Measurements from ENCODE around the gene GET4.
"Not testable (repeated sequence)": the region's sequence is repeated elsewhere in the genome, so short reads cannot be mapped to it uniquely, and the experiment has no call there.

GRCh38 chr7:846958-847650, 29.2 kb upstream of the GET4 start:
- TF ChIP-seq CTCF (IDR thresholded peaks at IDR 0.05); ZFX (IDR thresholded peaks at IDR 0.05; ENCODE audit: borderline replicate concordance): not testable (repeated sequence)

Data from 22Rv1 (cell line).